HPDE6-E6E7 (cell line): Measurements from ENCODE around the gene SLC3A2.

Experiments
- DNase-seq: peaks from one replicate; pipeline ENCODE4 v3.0.0; 2011; ENCODE audit warnings: missing footprints; ENCODE audit errors: extremely low spot score

The SLC3A2 gene

GRCh38 chr11:62910141-62910882, 29.6 kb downstream of the SLC3A2 start:
- no peak for DNase-seq

- DNase-seq = no peak
Observed at GRCh38 chr11:62911137-62912130, 30.7 kb downstream of the SLC3A2 start.

GRCh38 chr11:62912268-62912667, 31.6 kb downstream of the SLC3A2 start:
- DNase-seq = no peak

GRCh38 chr11:62914416-62914815, 33.7 kb downstream of the SLC3A2 start:
- no peak for DNase-seq

GRCh38 chr11:62917906-62918502, 37.3 kb downstream of the SLC3A2 start:
- DNase-seq = no peak

- no peak for DNase-seq
Observed at GRCh38 chr11:62918531-62918930, 37.8 kb downstream of the SLC3A2 start.

GRCh38 chr11:62919476-62919875, 38.8 kb downstream of the SLC3A2 start:
- DNase-seq = no peak

- no peak for DNase-seq
Observed at GRCh38 chr11:62919898-62920640, 39.4 kb downstream of the SLC3A2 start.

- DNase-seq = no peak
Observed at GRCh38 chr11:62921201-62921572, 40.5 kb downstream of the SLC3A2 start, which contains the start of gene CHRM1. Gene CHRM1, minus strand, starts transcription at chr11:62921363. Its CDS starts 10,263 bp downstream, at chr11:62911100.

GRCh38 chr11:62921573-62922188, 41.0 kb downstream of the SLC3A2 start:
- no peak for DNase-seq

- DNase-seq = no peak
Observed at GRCh38 chr11:62922189-62922589, 41.5 kb downstream of the SLC3A2 start.

- DNase-seq = no peak
Observed at GRCh38 chr11:62922653-62923431, 42.1 kb downstream of the SLC3A2 start.

GRCh38 chr11:62923601-62924411, 43.1 kb downstream of the SLC3A2 start:
- DNase-seq = no peak

- no peak for DNase-seq
Observed at GRCh38 chr11:62925308-62925707, 44.6 kb downstream of the SLC3A2 start.

- no peak for DNase-seq
Observed at GRCh38 chr11:62925745-62926679, 45.3 kb downstream of the SLC3A2 start.

- no peak for DNase-seq
Observed at GRCh38 chr11:62926680-62927455, 46.2 kb downstream of the SLC3A2 start.

- no peak for DNase-seq
Observed at GRCh38 chr11:62928011-62928410, 47.3 kb downstream of the SLC3A2 start.
